Kidney (tissue), 14 donors: Measurements from ENCODE around the gene ANKRD65. TPM values are rescaled to one million over a fixed set of nuclear protein-coding genes. Genes with fewer than 3 reads are reported as not detected.

Experiments
- DNase-seq, 5 donors: peaks; one replicate each; pipeline ENCODE4 v3.0.0-alpha.2; 2013 to 2020
- FAIRE-seq: peaks from 2 replicates; lab custom pipeline; 2012; peaks lifted over from hg19 to GRCh38; lab: Jason Lieb, UNC
- H3K27ac ChIP-seq, 2 donors: one replicate each; pipeline ENCODE4 v1.7.0; 2013; ENCODE audit warnings: low read depth in 2 of 2, low read length in 2 of 2, inconsistent platforms in 1 of 2
- H3K27me3 ChIP-seq: one replicate; pipeline ENCODE4 v1.7.1; 2013; ENCODE audit warnings: low read length, inconsistent platforms; ENCODE audit not compliant: control insufficient read depth, insufficient read depth
- H3K36me3 ChIP-seq, 3 donors: one replicate each; pipeline versions ENCODE4 v1.7.0 to v1.7.1; 2013; ENCODE audit warnings: low read length in 3 of 3, control low read depth in 1 of 3, inconsistent platforms in 1 of 3; ENCODE audit not compliant: insufficient read depth in 3 of 3, control insufficient read depth in 2 of 3
- H3K4me1 ChIP-seq, 3 donors: one replicate each; pipeline versions ENCODE4 v1.7.0 to v1.7.1; 2013; ENCODE audit warnings: low read length in 3 of 3, inconsistent platforms in 1 of 3, low read depth in 1 of 3; ENCODE audit not compliant: control insufficient read depth in 2 of 3, insufficient read depth in 2 of 3
- H3K4me3 ChIP-seq, 3 donors: one replicate each; pipeline versions ENCODE4 v1.7.0 to v1.8.1; 2013; ENCODE audit warnings: low read length in 3 of 3, control low read depth in 1 of 3, inconsistent platforms in 1 of 3
- H3K9ac ChIP-seq, 3 donors: one replicate each; pipeline versions ENCODE4 v1.7.0 to v1.7.1; 2013; ENCODE audit warnings: low read length in 3 of 3, control low read depth in 1 of 3, inconsistent platforms in 1 of 3
- H3K9me3 ChIP-seq, 3 donors: one replicate each; pipeline versions ENCODE4 v1.7.0 to v1.7.1; 2013; ENCODE audit warnings: low read length in 3 of 3, control low read depth in 1 of 3, inconsistent platforms in 1 of 3; ENCODE audit not compliant: control insufficient read depth in 2 of 3, insufficient read depth in 1 of 3
- intact Hi-C: fragments of 100-400 bp; cut with DNase I; formaldehyde crosslinking; loops from one replicate; pipeline ENCODE4 v1.11.1; 2022
- polyA plus RNA-seq: library from polyadenylated mRNA; stranded (reverse); fragments of 350-450 nt; fragmentation: Illumina TruSeq; extraction: RNeasy Lipid Tissue Mini Kit (QIAGEN cat#74804); gene quantifications from one replicate; pipeline ENCODE4 v1.2.3, GENCODE V29; 2014; ENCODE audit warnings: low read depth, low replicate concordance; ENCODE audit not compliant: insufficient read depth
- total RNA-seq: library from RNA; stranded (reverse); fragmentation: NEBNext Ultra II Directional; extraction: Animal tissue kit (Norgen Biotek cat#: 25700); gene quantifications from one replicate; pipeline ENCODE4 v1.2.1, GENCODE V29; 2021
- TF ChIP-seq, protein P1 (sequence below): IDR thresholded peaks from 3 replicates; pipeline ENCODE4 v1.5.1; 2012; ENCODE audit warnings: mild to moderate bottlenecking, moderate library complexity, borderline replicate concordance; ENCODE audit not compliant: insufficient read depth; ENCODE audit errors: extremely low read depth
- donor health status: control.
- donor health status: control.
- donor health status: control.
- donor health status: control.
- donor health status: control.
- donor health status: DM: yes; HTN: yes; CAD: no.
- donor health status: Normal renal cell carcinoma (clear cell type).

ANKRD65 gene
- total and polyA plus RNA-seq, 2 donors from 2014 or later: 5.2 to 7.1 TPM

DNA sequence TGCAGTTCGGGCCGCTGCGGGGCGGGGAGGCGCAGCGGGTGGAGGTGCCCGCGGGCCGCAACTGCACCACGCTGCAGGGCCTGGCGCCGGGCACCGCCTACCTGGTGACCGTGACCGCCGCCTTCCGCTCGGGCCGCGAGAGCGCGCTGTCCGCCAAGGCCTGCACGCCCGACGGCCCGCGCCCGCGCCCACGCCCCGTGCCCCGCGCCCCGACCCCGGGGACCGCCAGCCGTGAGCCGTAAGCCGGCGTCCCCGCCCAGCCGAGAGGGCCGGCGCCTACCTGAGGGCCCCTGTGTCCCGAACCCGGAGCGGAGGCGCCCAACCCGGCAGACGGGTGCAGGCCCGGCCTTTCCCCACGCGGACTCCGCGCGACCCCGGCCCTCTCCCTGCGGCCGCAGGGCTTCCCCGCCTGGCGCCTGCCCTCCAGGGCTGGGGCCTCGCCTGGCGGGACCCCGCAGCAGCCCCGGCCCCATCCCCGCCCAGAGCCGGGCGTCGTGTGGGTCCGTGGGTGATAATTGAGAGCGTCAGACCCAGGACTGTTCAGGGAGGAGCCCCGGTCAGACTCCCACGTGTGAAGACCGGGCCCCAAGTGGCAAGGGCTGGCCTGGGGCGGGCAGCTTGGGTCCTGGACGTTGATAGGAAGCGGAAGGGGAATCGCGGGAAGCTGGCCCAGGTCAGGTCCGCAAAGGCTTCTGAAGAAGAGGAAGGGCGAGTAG, 18.6 kb upstream of the ANKRD65 start:
- FAIRE-seq (no peak), DNase-seq (no peak)
- Histone ChIP-seq H3K27me3 (no peaks in the 10 kb centered on the region), H3K27ac (no peak overlapping the region), H3K4me1 (peaks cover 0 to 34% (median 12%) of the 10 kb centered on the region in 3 donors), H3K9me3 (no peaks in the 10 kb centered on the region), H3K4me3 (no peak overlapping the region), H3K36me3 (no peaks in the 10 kb centered on the region), H3K9ac (no peak overlapping the region)
- TF ChIP-seq, protein P1, sequence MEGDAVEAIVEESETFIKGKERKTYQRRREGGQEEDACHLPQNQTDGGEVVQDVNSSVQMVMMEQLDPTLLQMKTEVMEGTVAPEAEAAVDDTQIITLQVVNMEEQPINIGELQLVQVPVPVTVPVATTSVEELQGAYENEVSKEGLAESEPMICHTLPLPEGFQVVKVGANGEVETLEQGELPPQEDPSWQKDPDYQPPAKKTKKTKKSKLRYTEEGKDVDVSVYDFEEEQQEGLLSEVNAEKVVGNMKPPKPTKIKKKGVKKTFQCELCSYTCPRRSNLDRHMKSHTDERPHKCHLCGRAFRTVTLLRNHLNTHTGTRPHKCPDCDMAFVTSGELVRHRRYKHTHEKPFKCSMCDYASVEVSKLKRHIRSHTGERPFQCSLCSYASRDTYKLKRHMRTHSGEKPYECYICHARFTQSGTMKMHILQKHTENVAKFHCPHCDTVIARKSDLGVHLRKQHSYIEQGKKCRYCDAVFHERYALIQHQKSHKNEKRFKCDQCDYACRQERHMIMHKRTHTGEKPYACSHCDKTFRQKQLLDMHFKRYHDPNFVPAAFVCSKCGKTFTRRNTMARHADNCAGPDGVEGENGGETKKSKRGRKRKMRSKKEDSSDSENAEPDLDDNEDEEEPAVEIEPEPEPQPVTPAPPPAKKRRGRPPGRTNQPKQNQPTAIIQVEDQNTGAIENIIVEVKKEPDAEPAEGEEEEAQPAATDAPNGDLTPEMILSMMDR: no peak
- intact Hi-C loops: no loop called here

DNA sequence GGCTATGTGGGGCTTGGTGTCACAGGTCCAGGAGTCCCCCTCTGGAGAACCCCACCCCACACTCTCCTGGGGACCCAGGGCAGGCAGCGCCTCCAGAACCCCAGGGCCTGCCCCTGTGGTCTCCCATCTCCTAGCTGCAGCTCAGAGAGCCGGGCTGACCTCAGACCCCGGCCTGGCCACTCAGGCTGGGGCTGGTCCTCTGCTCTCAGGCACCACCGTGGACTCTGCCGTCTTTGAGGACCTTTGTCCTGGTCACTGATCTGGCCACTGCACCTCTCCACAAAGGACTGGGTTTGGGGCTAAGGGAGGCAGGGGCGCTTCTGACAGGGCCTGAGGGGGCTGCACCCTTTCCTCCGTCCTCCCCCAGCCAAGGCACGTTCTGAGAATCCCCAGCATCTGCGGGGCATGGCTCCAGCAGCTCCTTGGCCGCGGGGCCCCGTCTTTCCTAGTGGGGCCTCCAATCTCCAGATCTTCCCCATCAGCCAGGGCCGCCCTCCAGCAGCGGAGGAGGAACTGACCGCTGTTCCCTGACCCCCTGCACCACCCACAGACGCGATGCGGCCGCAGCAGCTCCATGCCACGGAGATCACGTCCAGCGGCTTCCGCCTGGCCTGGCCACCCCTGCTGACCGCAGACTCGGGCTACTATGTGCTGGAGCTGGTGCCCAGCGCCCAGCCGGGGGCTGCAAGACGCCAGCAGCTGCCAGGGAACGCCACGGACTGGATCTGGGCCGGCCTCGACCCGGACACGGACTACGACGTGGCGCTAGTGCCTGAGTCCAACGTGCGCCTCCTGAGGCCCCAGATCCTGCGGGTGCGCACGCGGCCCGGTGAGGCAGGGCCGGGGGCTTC, 17.7 kb upstream of the ANKRD65 start:
- H3K4me3 ChIP-seq: peak overlapping the region in 1 of 3 donors; percentile 32
- no peaks in the 10 kb centered on the region for H3K27me3 ChIP-seq
- TF ChIP-seq, protein P1: no peak
- H3K27ac ChIP-seq: no peak overlapping the region
- H3K9me3 ChIP-seq: no peaks in the 10 kb centered on the region
- H3K36me3 ChIP-seq: no peaks in the 10 kb centered on the region
- intact Hi-C loops: no loop called here
- peak overlapping the region in 1 of 3 donors; percentile 55 for H3K9ac ChIP-seq
- peaks cover 0 to 39% (median 12%) of the 10 kb centered on the region in 3 donors for H3K4me1 ChIP-seq
- DNase-seq (peak in 1 of 5 donors; percentile 75), FAIRE-seq (no peak)

DNA sequence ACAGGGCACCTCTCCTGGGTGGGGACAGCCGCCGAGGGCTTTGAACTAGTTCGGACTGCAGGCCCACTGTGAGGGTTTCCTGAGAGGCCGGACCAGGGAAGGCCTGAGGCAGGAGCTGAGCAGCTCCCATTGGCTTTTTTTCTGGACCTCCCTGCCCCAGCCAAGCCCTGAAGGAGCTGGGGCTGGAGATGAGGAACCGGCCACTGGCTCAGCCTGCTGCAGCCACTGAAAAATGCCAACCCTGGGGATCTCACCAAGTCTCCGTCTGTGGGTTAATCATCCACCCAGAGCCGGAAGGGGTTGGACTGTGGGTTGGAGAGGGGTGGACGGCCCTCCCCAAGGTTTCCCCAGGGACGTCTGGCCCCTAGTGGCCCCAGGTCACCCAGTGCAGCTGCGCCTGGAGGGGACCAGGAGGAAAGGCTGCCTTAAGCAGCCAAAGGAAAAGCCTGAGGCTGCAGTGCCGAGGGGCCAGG, 16.9 kb upstream of the ANKRD65 start:
- Histone ChIP-seq H3K9me3 (no peaks in the 10 kb centered on the region), H3K4me3 (peak overlapping the region in 1 of 3 donors; percentile 32), H3K4me1 (peaks cover 0 to 47% (median 12%) of the 10 kb centered on the region in 3 donors), H3K27me3 (no peaks in the 10 kb centered on the region), H3K27ac (peak overlapping the region in 1 of 2 donors; percentile 45), H3K9ac (peak overlapping the region in 1 of 3 donors; percentile 55), H3K36me3 (no peaks in the 10 kb centered on the region)
- intact Hi-C loops: no loop called here
- FAIRE-seq (no peak), DNase-seq (peak; percentile 82 to 88 (median 87))
- TF ChIP-seq, protein P1: no peak
